Skin of body (tissue), 2 donors: ENCODE data around the gene CCL23. TPM values are rescaled to one million over a fixed set of nuclear protein-coding genes. Genes with fewer than 3 reads are reported as not detected.
"Not testable (repeated sequence)": the region's sequence is repeated elsewhere in the genome, so short reads cannot be mapped to it uniquely, and the experiment has no call there.

ENCODE experiments used
- DNase-seq: peaks from one replicate; lab custom pipeline; 2025; lab: John Stamatoyannopoulos, UW
- total RNA-seq: library from RNA; depleted of rRNA; stranded (reverse); fragments of >200 nt; gene quantifications from one replicate; pipeline ENCODE4 v1.2.3, GENCODE V29; 2014

Gene CCL23
- total RNA-seq, 1 donor from 2014 or later = 0.39 TPM

GRCh38 chr17:36004594-36005108 lies 13.1 kb downstream of the CCL23 start:
- no peak for DNase-seq

- DNase-seq = no peak
Measured at GRCh38 chr17:36002631-36003030, 15.1 kb downstream of the CCL23 start.

- DNase-seq = no peak
Measured at GRCh38 chr17:36001862-36002603, 15.7 kb downstream of the CCL23 start.

GRCh38 chr17:36001110-36001771 lies 16.5 kb downstream of the CCL23 start, which contains the start of gene CCL15:
TSS of gene CCL15 (minus strand) at chr17:36001553. CDS start at chr17:36001492, 61 bp downstream.
- no peak for DNase-seq

- no peak for DNase-seq
Measured at GRCh38 chr17:36000732-36001109, 17.1 kb downstream of the CCL23 start.

GRCh38 chr17:35998756-35999155 lies 19.0 kb downstream of the CCL23 start:
- DNase-seq = no peak

- DNase-seq = no peak
Measured at GRCh38 chr17:35998018-35998545, 19.7 kb downstream of the CCL23 start.

GRCh38 chr17:35995346-35995745 lies 22.4 kb downstream of the CCL23 start:
- not testable (repeated sequence) for DNase-seq

GRCh38 chr17:35991075-35991474 lies 26.7 kb downstream of the CCL23 start:
- DNase-seq = no peak

GRCh38 chr17:35988164-35988563 lies 29.6 kb downstream of the CCL23 start:
- peak; percentile 4 for DNase-seq

GRCh38 chr17:35986643-35987042 lies 31.1 kb downstream of the CCL23 start, which contains the start of gene CCL14:
TSS of gene CCL14 (minus strand) at chr17:35986729. CDS start at chr17:35986649, 80 bp downstream.
- DNase-seq = no peak

- DNase-seq = no peak
Measured at GRCh38 chr17:35984140-35984539, 33.6 kb downstream of the CCL23 start.

GRCh38 chr17:35982409-35983191 lies 35.2 kb downstream of the CCL23 start:
- DNase-seq = no peak

- no peak for DNase-seq
Measured at GRCh38 chr17:35981908-35982330, 35.9 kb downstream of the CCL23 start.

GRCh38 chr17:35981246-35981645 lies 36.5 kb downstream of the CCL23 start, which contains the start of gene CCL16:
TSS of gene CCL16 (minus strand) at chr17:35981497. CDS start at chr17:35981420, 77 bp downstream.
- no peak for DNase-seq

- no peak for DNase-seq
Measured at GRCh38 chr17:35978346-35978745, 39.4 kb downstream of the CCL23 start.

GRCh38 chr17:35977509-35977908 lies 40.3 kb downstream of the CCL23 start:
- no peak for DNase-seq

- DNase-seq = no peak
Measured at GRCh38 chr17:35973333-35974260, 44.2 kb downstream of the CCL23 start.

- no peak for DNase-seq
Measured at GRCh38 chr17:35972945-35973332, 44.8 kb downstream of the CCL23 start.

- DNase-seq = no peak
Measured at GRCh38 chr17:35972535-35972934, 45.2 kb downstream of the CCL23 start.
